Measurements from ENCODE around the gene TOPBP1. TPM values are rescaled to one million over a fixed set of nuclear protein-coding genes. Genes with fewer than 3 reads are reported as not detected.

Gene TOPBP1
- total and polyA plus RNA-seq, 2 of the 8 experiments (the other 6 are each of a cell fraction or from before 2014, with no cell fraction given), result 19.7 to 35.9 TPM

DNA sequence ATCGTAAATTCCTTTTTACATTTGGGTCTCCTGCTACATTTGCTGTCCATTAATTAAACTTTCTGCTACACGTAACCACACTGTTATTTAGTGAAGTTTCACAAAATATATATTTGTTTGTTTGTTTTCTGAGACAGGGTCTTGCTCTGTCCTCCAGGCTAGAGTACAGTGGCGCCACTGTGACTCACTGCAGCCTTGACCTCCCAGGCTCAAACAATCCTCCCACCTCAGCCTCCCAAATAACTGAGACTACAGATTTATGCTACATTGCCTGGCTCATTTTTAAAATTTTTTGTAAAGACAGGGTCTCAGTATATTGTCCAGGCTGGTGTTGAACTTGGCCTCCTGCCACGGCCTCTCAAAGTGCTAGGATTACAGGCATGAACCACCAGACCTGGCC, 20.5 kb downstream of the TOPBP1 start (continued):
- TF ChIP-seq EZH2 (IDR thresholded peaks at IDR 0.05; ENCODE audit: low read depth, low read length, severe bottlenecking), result no peak
- no peak for TF ChIP-seq TAF7 (optimal IDR thresholded peaks at IDR 0.05; ENCODE audit: borderline replicate concordance, low read depth, low read length)
- TF ChIP-seq, protein P1, sequence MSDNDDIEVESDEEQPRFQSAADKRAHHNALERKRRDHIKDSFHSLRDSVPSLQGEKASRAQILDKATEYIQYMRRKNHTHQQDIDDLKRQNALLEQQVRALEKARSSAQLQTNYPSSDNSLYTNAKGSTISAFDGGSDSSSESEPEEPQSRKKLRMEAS (IDR thresholded peaks at IDR 0.05), result no peak
- TF ChIP-seq EGR1 (IDR thresholded peaks at IDR 0.05; ENCODE audit: borderline replicate concordance, low read depth, low read length), result no peak
- no peak for TF ChIP-seq CBX5 (IDR thresholded peaks at IDR 0.05; ENCODE audit: low read depth, low read length)

All from H1 (cell line).